ENCODE data around the gene TRMT2A. TPM values are rescaled to one million over a fixed set of nuclear protein-coding genes. Genes with fewer than 3 reads are reported as not detected.

The TRMT2A gene
- total and polyA plus RNA-seq, 5 donors from 2014 or later: 24.5 to 75.2 (median 30.0) TPM

DNA sequence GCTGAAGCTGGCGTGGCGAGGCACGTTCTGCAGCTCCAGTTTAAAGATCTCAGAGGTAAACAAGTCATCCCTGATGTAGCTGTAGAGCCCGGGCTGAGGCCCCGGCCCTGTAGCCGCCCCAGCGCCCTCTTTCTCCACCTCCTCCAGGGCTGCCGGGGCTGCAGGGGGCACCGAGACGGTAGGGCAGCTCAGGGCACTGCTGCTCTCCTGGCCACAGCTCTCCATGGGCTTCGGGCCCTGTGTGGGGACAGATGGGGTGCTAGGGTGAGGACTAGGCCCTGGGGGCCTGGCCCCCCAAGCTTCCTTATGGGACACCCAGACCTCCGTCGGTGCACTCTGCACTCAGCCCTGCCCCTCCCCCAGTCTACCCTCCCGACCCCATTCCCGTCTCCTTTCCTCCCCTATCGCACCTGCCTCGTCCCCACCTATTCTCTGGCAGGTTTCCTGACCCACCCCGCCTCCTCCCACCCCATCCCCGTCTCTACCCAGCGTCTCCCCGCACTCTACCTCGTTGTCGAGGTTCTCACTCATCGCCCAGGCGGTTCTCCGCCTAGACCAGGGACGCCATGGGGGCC lies 563 bp downstream of the TRMT2A start:
- Histone ChIP-seq H3K27ac (ENCODE audit: insufficient read depth, low read length, poor library complexity, severe bottlenecking) (peak overlapping the region; percentile 84), H3K4me3 (ENCODE audit: low read depth, low read length) (peak overlapping the region; percentile 55), H3K9me3 (ENCODE audit: control insufficient read depth in 2 of 2, low read length in 2 of 2) (no peaks in the 10 kb centered on the region), H3K36me3 (ENCODE audit: control insufficient read depth, insufficient read depth, low read length) (peaks cover 37% of the 10 kb centered on the region), H3K27me3 (ENCODE audit: control insufficient read depth, insufficient read depth, low read length) (no peaks in the 10 kb centered on the region), H3K4me1 (ENCODE audit: control insufficient read depth, insufficient read depth, low read length, poor library complexity, severe bottlenecking) (peaks cover 52% of the 10 kb centered on the region)
- peaks cover 0 to 56% (median 25%) of the 10 kb centered on the region in 4 donors for H3K4me1 Mint-ChIP-seq
- peak overlapping the region; percentile 69 to 95 (median 86) for H3K27ac Mint-ChIP-seq
- peak overlapping the region; percentile 90 to 95 (median 92) for H3K4me3 Mint-ChIP-seq
- no peaks in the 10 kb centered on the region for H3K27me3 Mint-ChIP-seq
- DNase-seq (no peak), ATAC-seq (ENCODE audit: low read depth in 2 of 2) (no peak)
- H3K36me3 Mint-ChIP-seq: peaks cover 5% of the 10 kb centered on the region
- H3K9me3 Mint-ChIP-seq: peaks cover 0 to 2% (median 0%) of the 10 kb centered on the region in 7 donors

- ATAC-seq (ENCODE audit: low read depth in 2 of 2) (no peak), DNase-seq (no peak)
- Mint-ChIP-seq H3K4me3 (peak within 1 kb of the TSS; percentile 90 to 95 (median 92)), H3K9me3 (peaks cover 0 to 2% (median 0%) of the 10 kb centered on the region in 7 donors), H3K27me3 (no peaks in the 10 kb centered on the region), H3K36me3 (peaks cover 5% of the 10 kb centered on the region), H3K27ac (peak within 1 kb of the TSS; percentile 81 to 95 (median 95)), H3K4me1 (peaks cover 0 to 56% (median 28%) of the 10 kb centered on the region in 4 donors)
- Histone ChIP-seq H3K27ac (ENCODE audit: insufficient read depth, low read length, poor library complexity, severe bottlenecking) (peak within 1 kb of the TSS; percentile 84), H3K4me3 (ENCODE audit: low read depth, low read length) (peak within 1 kb of the TSS; percentile 55), H3K27me3 (ENCODE audit: control insufficient read depth, insufficient read depth, low read length) (no peaks in the 10 kb centered on the region), H3K36me3 (ENCODE audit: control insufficient read depth, insufficient read depth, low read length) (peaks cover 34% of the 10 kb centered on the region), H3K9me3 (ENCODE audit: control insufficient read depth in 2 of 2, low read length in 2 of 2) (no peaks in the 10 kb centered on the region), H3K4me1 (ENCODE audit: control insufficient read depth, insufficient read depth, low read length, poor library complexity, severe bottlenecking) (peaks cover 52% of the 10 kb centered on the region)
Measured at GRCh38 chr22:20115691-20116375, 1.2 kb downstream of the TRMT2A start, which contains the start of gene RANBP1. RANBP1 (plus strand) TSS chr22:20116104; CDS start chr22:20116185, 81 bp downstream.

DNA sequence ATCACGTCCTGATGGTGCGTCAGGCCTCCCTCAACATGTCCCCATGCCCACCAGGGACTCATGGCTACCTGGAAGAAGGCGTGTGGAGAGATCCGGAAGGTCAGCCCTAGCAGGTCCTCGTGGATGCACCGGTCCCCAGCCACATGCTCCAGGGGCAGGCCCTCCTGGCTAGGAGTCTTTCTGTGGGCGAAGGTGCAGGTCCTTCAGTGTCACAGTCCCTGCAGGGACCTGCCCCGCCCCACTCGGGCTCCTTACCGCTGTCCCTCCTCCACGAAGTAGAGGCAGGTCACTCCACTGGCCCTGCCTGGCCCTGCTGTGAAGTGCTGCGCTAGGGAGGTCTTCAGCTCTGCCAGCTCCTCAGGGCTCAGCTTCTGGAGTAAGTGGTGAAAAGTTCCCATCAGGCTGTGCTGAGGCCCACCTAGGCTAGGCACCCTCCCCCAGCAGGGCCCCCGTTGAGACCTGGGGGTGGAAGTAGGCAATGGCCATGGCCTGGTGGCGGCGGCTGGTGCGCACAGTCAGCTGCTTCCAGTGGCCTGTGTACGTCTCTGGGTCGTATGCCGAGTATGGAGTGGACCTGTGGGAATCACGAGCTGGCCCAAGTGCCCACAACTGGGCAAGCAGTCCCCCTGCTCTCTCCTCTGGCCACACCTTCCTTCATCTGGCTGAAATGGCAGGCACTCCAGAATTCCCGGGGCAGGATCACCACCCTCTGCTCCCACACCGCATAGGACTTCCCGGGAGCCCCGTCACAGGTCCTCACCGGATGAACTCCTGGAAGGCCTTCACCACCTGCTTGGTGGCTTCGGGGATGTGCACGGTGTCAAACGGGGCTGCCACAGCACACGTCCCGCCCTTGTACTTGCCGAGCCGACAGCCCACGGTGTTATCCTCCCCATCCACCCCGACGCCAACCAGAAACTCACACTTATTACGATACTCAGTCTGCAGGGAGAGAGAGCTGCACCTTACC lies 2.2 kb downstream of the TRMT2A start:
- Histone ChIP-seq H3K4me3 (ENCODE audit: low read depth, low read length) (no peak overlapping the region), H3K27ac (ENCODE audit: insufficient read depth, low read length, poor library complexity, severe bottlenecking) (no peak overlapping the region), H3K27me3 (ENCODE audit: control insufficient read depth, insufficient read depth, low read length) (no peaks in the 10 kb centered on the region), H3K9me3 (ENCODE audit: control insufficient read depth in 2 of 2, low read length in 2 of 2) (no peaks in the 10 kb centered on the region), H3K4me1 (ENCODE audit: control insufficient read depth, insufficient read depth, low read length, poor library complexity, severe bottlenecking) (peaks cover 46% of the 10 kb centered on the region), H3K36me3 (ENCODE audit: control insufficient read depth, insufficient read depth, low read length) (peaks cover 25% of the 10 kb centered on the region)
- H3K4me3 Mint-ChIP-seq: peak overlapping the region; percentile 51 to 79 (median 72)
- peaks cover 0 to 49% (median 26%) of the 10 kb centered on the region in 4 donors for H3K4me1 Mint-ChIP-seq
- peaks cover 0 to 2% (median 0%) of the 10 kb centered on the region in 7 donors for H3K9me3 Mint-ChIP-seq
- H3K36me3 Mint-ChIP-seq: peaks cover 5% of the 10 kb centered on the region
- no peak for ATAC-seq (ENCODE audit: low read depth in 2 of 2)
- no peak for DNase-seq
- peak overlapping the region; percentile 81 to 95 (median 88) for H3K27ac Mint-ChIP-seq
- no peaks in the 10 kb centered on the region for H3K27me3 Mint-ChIP-seq

- peak overlapping the region in 1 of 3 donors; percentile 62 for H3K27ac Mint-ChIP-seq
- Histone ChIP-seq H3K27me3 (ENCODE audit: control insufficient read depth, insufficient read depth, low read length) (no peaks in the 10 kb centered on the region), H3K36me3 (ENCODE audit: control insufficient read depth, insufficient read depth, low read length) (peaks cover 21% of the 10 kb centered on the region), H3K4me1 (ENCODE audit: control insufficient read depth, insufficient read depth, low read length, poor library complexity, severe bottlenecking) (peaks cover 43% of the 10 kb centered on the region), H3K27ac (ENCODE audit: insufficient read depth, low read length, poor library complexity, severe bottlenecking) (no peak overlapping the region), H3K4me3 (ENCODE audit: low read depth, low read length) (no peak overlapping the region), H3K9me3 (ENCODE audit: control insufficient read depth in 2 of 2, low read length in 2 of 2) (no peaks in the 10 kb centered on the region)
- peaks cover 0 to 40% (median 20%) of the 10 kb centered on the region in 4 donors for H3K4me1 Mint-ChIP-seq
- no peak for ATAC-seq (ENCODE audit: low read depth in 2 of 2)
- DNase-seq: no peak
- H3K36me3 Mint-ChIP-seq: peaks cover 5% of the 10 kb centered on the region
- peaks cover 0 to under 1% (median 0%) of the 10 kb centered on the region in 7 donors for H3K9me3 Mint-ChIP-seq
- peak overlapping the region in 3 of 4 donors; percentile 8 to 68 (median 24) for H3K4me3 Mint-ChIP-seq
- no peaks in the 10 kb centered on the region for H3K27me3 Mint-ChIP-seq
Measured at GRCh38 chr22:20113551-20114310, 3.3 kb downstream of the TRMT2A start.

DNA sequence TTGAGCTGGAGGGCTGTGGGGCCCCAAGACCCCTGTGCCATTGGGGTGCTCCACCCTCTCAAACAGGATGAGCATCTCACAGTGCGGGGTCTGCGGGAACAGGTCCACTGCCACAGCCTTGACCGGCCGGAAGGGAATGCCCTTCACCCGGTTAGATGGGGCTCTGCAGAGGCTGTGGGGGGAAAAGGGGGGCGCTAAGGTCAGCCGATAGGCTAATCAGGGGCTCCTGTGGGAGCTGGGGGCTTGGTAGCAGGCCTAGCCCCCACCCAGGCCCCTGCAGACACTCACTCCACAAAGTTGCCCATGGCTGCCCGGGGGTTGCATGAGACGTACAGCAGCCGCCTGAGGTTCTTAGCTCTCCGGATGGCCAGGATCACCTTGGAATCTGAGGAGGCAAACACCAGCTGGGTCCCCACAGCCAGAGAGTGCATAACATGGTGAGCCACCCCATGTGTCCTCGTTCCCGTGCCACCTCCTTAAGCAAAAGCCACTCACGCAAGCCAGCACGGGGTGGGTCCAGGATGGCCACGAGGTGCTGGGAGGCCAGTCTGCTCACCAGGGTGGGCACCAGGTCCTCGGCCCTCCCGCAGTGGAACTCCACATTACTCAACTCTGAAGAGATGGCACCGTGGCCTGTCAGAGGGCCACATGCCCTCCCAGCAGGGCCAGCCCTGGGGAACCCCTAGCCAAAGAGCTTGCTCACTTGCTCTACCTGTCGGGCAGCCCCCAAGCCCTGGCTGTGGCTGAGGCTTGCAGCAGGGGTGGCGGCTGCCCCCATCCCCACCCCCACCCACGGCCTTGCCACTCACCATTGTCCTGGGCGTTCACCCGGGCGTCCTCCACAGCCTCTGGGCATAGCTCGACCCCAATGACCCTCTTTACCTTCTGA lies 4.2 kb downstream of the TRMT2A start:
- peaks cover 35% of the 10 kb centered on the region for H3K4me1 ChIP-seq (ENCODE audit: control insufficient read depth, insufficient read depth, low read length, poor library complexity, severe bottlenecking)
- Mint-ChIP-seq H3K4me3 (peak overlapping the region in 1 of 4 donors; percentile 24), H3K9me3 (no peaks in the 10 kb centered on the region), H3K27me3 (no peaks in the 10 kb centered on the region), H3K36me3 (peaks cover 7% of the 10 kb centered on the region), H3K27ac (no peak overlapping the region), H3K4me1 (peaks cover 0 to 31% (median 16%) of the 10 kb centered on the region in 4 donors)
- H3K36me3 ChIP-seq (ENCODE audit: control insufficient read depth, insufficient read depth, low read length): peaks cover 29% of the 10 kb centered on the region
- ATAC-seq (ENCODE audit: low read depth in 2 of 2): no peak
- no peaks in the 10 kb centered on the region for H3K27me3 ChIP-seq (ENCODE audit: control insufficient read depth, insufficient read depth, low read length)
- H3K9me3 ChIP-seq (ENCODE audit: control insufficient read depth in 2 of 2, low read length in 2 of 2): no peaks in the 10 kb centered on the region
- DNase-seq: no peak
- H3K27ac ChIP-seq (ENCODE audit: insufficient read depth, low read length, poor library complexity, severe bottlenecking): no peak overlapping the region
- H3K4me3 ChIP-seq (ENCODE audit: low read depth, low read length): no peak overlapping the region

- Histone ChIP-seq H3K27ac (ENCODE audit: insufficient read depth, low read length, poor library complexity, severe bottlenecking) (peak overlapping the region; percentile 52), H3K4me1 (ENCODE audit: control insufficient read depth, insufficient read depth, low read length, poor library complexity, severe bottlenecking) (peaks cover 35% of the 10 kb centered on the region), H3K9me3 (ENCODE audit: control insufficient read depth in 2 of 2, low read length in 2 of 2) (no peaks in the 10 kb centered on the region), H3K27me3 (ENCODE audit: control insufficient read depth, insufficient read depth, low read length) (no peaks in the 10 kb centered on the region), H3K36me3 (ENCODE audit: control insufficient read depth, insufficient read depth, low read length) (peaks cover 37% of the 10 kb centered on the region), H3K4me3 (ENCODE audit: low read depth, low read length) (no peak overlapping the region)
- ATAC-seq (ENCODE audit: low read depth in 2 of 2): no peak
- peaks cover 0 to 27% (median 14%) of the 10 kb centered on the region in 4 donors for H3K4me1 Mint-ChIP-seq
- peak overlapping the region in 3 of 4 donors; percentile 13 to 67 (median 52) for H3K4me3 Mint-ChIP-seq
- H3K27me3 Mint-ChIP-seq: no peaks in the 10 kb centered on the region
- H3K27ac Mint-ChIP-seq: peak overlapping the region in 2 of 3 donors; percentile 20 to 76
- peaks cover 15% of the 10 kb centered on the region for H3K36me3 Mint-ChIP-seq
- H3K9me3 Mint-ChIP-seq: no peaks in the 10 kb centered on the region
- no peak for DNase-seq
Measured at GRCh38 chr22:20111689-20112622, 5.1 kb downstream of the TRMT2A start.
